Liver (tissue), 9 donors: Measurements from ENCODE around the gene MTHFD2. TPM values are rescaled to one million over a fixed set of nuclear protein-coding genes. Genes with fewer than 3 reads are reported as not detected.

Experiments used
- DNase-seq: peaks from one replicate; pipeline ENCODE4 v3.0.0-alpha.2; 2017; ENCODE audit warnings: low spot score
- H3K27ac ChIP-seq, 2 donors: one replicate each; pipeline ENCODE4 v1.7.0; 2013; ENCODE audit warnings: inconsistent platforms in 2 of 2, low read length in 2 of 2, control low read depth in 1 of 2, low read depth in 1 of 2, mild to moderate bottlenecking in 1 of 2
- H3K27me3 ChIP-seq, 4 donors: one replicate each; pipeline versions ENCODE4 v1.6.1 to v1.7.0; 2013; ENCODE audit warnings: low read length in 3 of 4, inconsistent platforms in 1 of 4, mild to moderate bottlenecking in 1 of 4, moderate library complexity in 1 of 4; ENCODE audit not compliant: control insufficient read depth in 4 of 4, insufficient read depth in 4 of 4
- H3K36me3 ChIP-seq, 4 donors: one replicate each; pipeline versions ENCODE4 v1.6.1 to v1.7.0; 2013; ENCODE audit warnings: low read length in 3 of 4, mild to moderate bottlenecking in 3 of 4, low read depth in 1 of 4, moderate library complexity in 1 of 4; ENCODE audit not compliant: control insufficient read depth in 4 of 4, insufficient read depth in 3 of 4
- H3K4me1 ChIP-seq, 4 donors: one replicate each; pipeline versions ENCODE4 v1.6.1 to v1.7.0; 2013; ENCODE audit warnings: low read length in 3 of 4, mild to moderate bottlenecking in 3 of 4, moderate library complexity in 1 of 4; ENCODE audit not compliant: control insufficient read depth in 4 of 4, insufficient read depth in 4 of 4
- H3K4me3 ChIP-seq, 3 donors: one replicate each; pipeline versions ENCODE4 v1.6.1 to v1.7.0; 2013; ENCODE audit warnings: low read length in 3 of 3, control low read depth in 1 of 3, low read depth in 1 of 3, mild to moderate bottlenecking in 1 of 3
- H3K9ac ChIP-seq, 2 donors: one replicate each; pipeline ENCODE4 v1.7.0; 2013; ENCODE audit warnings: low read length in 2 of 2, mild to moderate bottlenecking in 2 of 2, moderate library complexity in 2 of 2, control low read depth in 1 of 2, low read depth in 1 of 2
- H3K9me3 ChIP-seq, 4 donors: one replicate each; pipeline versions ENCODE4 v1.6.1 to v1.7.0; 2013; ENCODE audit warnings: low read length in 3 of 4; ENCODE audit not compliant: control insufficient read depth in 4 of 4
- EGR1 ChIP-seq, 2 donors: IDR thresholded peaks; 2 replicates each; pipeline ENCODE4 v1.6.1; 2016 to 2018; ENCODE audit warnings: antibody characterized with exemption in 2 of 2, low read depth in 2 of 2
- FOXA1 ChIP-seq: IDR thresholded peaks from 2 replicates; pipeline ENCODE4 v1.6.1; 2016; ENCODE audit warnings: antibody characterized with exemption
- FOXA2 ChIP-seq: IDR thresholded peaks from 2 replicates; pipeline ENCODE4 v1.6.1; 2016; ENCODE audit warnings: antibody characterized with exemption
- GABPA ChIP-seq, 2 donors: IDR thresholded peaks in 1 of 2; conservative IDR thresholded peaks in 1 of 2; 2 replicates each; pipeline ENCODE4 v1.6.1; 2016; ENCODE audit warnings: antibody characterized with exemption in 2 of 2, mild to moderate bottlenecking in 1 of 2, moderate library complexity in 1 of 2
- HNF4A ChIP-seq, 2 donors: conservative IDR thresholded peaks; 2 replicates each; pipeline ENCODE4 v1.6.1; 2016; ENCODE audit warnings: antibody characterized with exemption in 2 of 2, mild to moderate bottlenecking in 2 of 2
- HNF4G ChIP-seq: IDR thresholded peaks from 2 replicates; pipeline ENCODE4 v1.6.1; 2016; ENCODE audit warnings: antibody characterized with exemption
- JUND ChIP-seq, 2 donors: IDR thresholded peaks; 2 replicates each; pipeline ENCODE4 v1.6.1; 2016; ENCODE audit warnings: antibody characterized with exemption in 2 of 2
- RXRA ChIP-seq, 2 donors: IDR thresholded peaks; 2 replicates each; pipeline ENCODE4 v1.6.1; 2017 to 2018; ENCODE audit warnings: antibody characterized with exemption in 2 of 2, mild to moderate bottlenecking in 1 of 2
- SP1 ChIP-seq: IDR thresholded peaks from 2 replicates; pipeline ENCODE4 v1.6.1; 2018; ENCODE audit warnings: antibody characterized with exemption, mild to moderate bottlenecking
- TAF1 ChIP-seq: conservative IDR thresholded peaks from 2 replicates; pipeline ENCODE4 v1.6.1; 2016; ENCODE audit warnings: antibody characterized with exemption, mild to moderate bottlenecking
- YY1 ChIP-seq: IDR thresholded peaks from 2 replicates; pipeline ENCODE4 v1.6.1; 2016; ENCODE audit warnings: antibody characterized with exemption, mild to moderate bottlenecking
- WGBS: extraction: QIAGEN DNeasy Blood & Tissue Kit; methylation state at CpG from one replicate; pipeline ENCODE4 v1.1.7; 2013; 5-methylcytosine and 5-hydroxymethylcytosine counted together
- polyA plus RNA-seq, 2 donors: library from polyadenylated mRNA; stranded (reverse) in 1 of 2; unstranded in 1 of 2; fragments of 200-250 nt in 1 of 2; fragments of >200 nt in 1 of 2; fragmentation: Nextera tagmentation in 1 of 2; extraction: Ambion mirVana in 1 of 2; gene quantifications; one replicate each; pipeline versions ENCODE4 v1.2.1 to v1.2.3, GENCODE V29; 2013 to 2015
- total RNA-seq, 2 donors: library from RNA; depleted of rRNA; stranded (reverse); fragments of >200 nt; gene quantifications; one replicate each; pipeline ENCODE4 v1.2.3, GENCODE V29; 2014
- TF ChIP-seq, protein P1 (sequence below): IDR thresholded peaks from 2 replicates; pipeline ENCODE4 v1.6.1; 2016; ENCODE audit warnings: antibody characterized with exemption
- TF ChIP-seq, protein P2 (sequence below): IDR thresholded peaks from 2 replicates; pipeline ENCODE4 v1.6.1; 2016; ENCODE audit warnings: antibody characterized with exemption, mild to moderate bottlenecking
- TF ChIP-seq, protein P3 (sequence below): IDR thresholded peaks from 2 replicates; pipeline ENCODE4 v1.6.1; 2016; ENCODE audit warnings: antibody characterized with exemption
- TF ChIP-seq, protein P4 (sequence below): IDR thresholded peaks from 2 replicates; pipeline ENCODE4 v1.6.1; 2016; ENCODE audit warnings: antibody characterized with exemption
- donor health status: healthy.
- donor health status: healthy.
- donor health status: healthy.
- donor health status: healthy.
- donor health status: healthy.

Gene MTHFD2
- total and polyA plus RNA-seq, 4 donors: 1.6 to 27.5 (median 2.8) TPM

DNA sequence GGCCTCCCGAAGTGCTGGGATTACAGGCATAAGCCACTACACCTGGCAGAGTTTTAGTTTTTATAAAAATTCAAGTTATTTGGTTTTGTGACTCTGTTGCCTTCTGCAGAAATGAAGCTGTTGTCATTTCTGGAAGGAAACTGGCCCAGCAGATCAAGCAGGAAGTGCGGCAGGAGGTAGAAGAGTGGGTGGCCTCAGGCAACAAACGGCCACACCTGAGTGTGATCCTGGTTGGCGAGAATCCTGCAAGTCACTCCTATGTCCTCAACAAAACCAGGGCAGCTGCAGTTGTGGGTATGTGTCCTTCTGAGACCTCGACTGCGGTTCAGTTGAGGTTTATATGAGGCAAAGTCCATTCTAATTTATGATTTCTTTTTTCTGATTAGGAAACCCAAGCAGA is 7.2 kb downstream of the MTHFD2 start:
- H3K4me1 ChIP-seq: no peaks in the 10 kb centered on the region
- no peak overlapping the region for H3K27ac ChIP-seq
- H3K36me3 ChIP-seq: no peaks in the 10 kb centered on the region
- WGBS: 63% methylated on average over 6 of the region's 6 CpGs
- no peaks in the 10 kb centered on the region for H3K27me3 ChIP-seq
- no peak overlapping the region for H3K9ac ChIP-seq
- H3K9me3 ChIP-seq: no peaks in the 10 kb centered on the region
- TF ChIP-seq HNF4A (conservative IDR thresholded peaks at IDR 0.05) (no peak), HNF4G (no peak), JUND (IDR thresholded peaks at IDR 0.05) (no peak), EGR1 (IDR thresholded peaks at IDR 0.05; ENCODE audit: low read depth in 2 of 2) (no peak), SP1 (no peak)
- TF ChIP-seq, protein P1, sequence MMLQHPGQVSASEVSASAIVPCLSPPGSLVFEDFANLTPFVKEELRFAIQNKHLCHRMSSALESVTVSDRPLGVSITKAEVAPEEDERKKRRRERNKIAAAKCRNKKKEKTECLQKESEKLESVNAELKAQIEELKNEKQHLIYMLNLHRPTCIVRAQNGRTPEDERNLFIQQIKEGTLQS: no peak
- H3K4me3 ChIP-seq: no peak overlapping the region
- no peak for DNase-seq

DNA sequence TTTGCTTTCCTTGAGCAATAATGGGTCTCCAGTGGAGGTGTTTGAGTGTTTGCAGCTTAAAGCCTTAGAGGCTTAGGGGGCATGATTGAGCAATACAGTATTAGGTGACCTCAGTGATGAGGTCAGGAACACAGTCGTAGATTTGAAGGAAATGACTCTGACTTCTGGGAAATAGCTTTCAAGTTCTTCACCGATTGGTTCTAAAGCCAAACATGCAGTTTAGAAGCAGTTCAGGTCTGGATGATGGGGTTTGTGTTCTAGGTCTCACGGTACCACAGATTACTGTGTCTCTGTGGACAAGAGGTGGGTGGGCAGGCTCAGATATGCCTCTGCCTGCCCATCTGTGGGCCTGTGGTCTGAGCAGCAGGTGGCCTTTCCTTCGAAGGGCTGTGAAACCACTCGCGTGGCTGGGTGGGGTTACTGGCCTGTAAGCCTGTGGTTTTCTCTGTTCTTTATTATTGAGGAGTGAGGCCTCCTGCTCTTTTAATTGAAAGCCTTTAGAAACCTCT is 7.8 kb downstream of the MTHFD2 start:
- H3K9ac ChIP-seq: no peak overlapping the region
- H3K27me3 ChIP-seq: no peaks in the 10 kb centered on the region
- 57% methylated on average over 6 of the region's 6 CpGs for WGBS
- peak overlapping the region; percentile 27 to 30 for H3K27ac ChIP-seq
- no peak for DNase-seq
- H3K4me1 ChIP-seq: no peaks in the 10 kb centered on the region
- no peak for TF ChIP-seq EGR1 (IDR thresholded peaks at IDR 0.05; ENCODE audit: low read depth in 2 of 2)
- no peak for TF ChIP-seq TAF1
- no peak for TF ChIP-seq GABPA (IDR thresholded peaks at IDR 0.05 in 1 of 2, conservative IDR thresholded peaks at IDR 0.05 in 1 of 2)
- TF ChIP-seq SP1: no peak
- TF ChIP-seq JUND (IDR thresholded peaks at IDR 0.05): no peak
- TF ChIP-seq, protein P2, sequence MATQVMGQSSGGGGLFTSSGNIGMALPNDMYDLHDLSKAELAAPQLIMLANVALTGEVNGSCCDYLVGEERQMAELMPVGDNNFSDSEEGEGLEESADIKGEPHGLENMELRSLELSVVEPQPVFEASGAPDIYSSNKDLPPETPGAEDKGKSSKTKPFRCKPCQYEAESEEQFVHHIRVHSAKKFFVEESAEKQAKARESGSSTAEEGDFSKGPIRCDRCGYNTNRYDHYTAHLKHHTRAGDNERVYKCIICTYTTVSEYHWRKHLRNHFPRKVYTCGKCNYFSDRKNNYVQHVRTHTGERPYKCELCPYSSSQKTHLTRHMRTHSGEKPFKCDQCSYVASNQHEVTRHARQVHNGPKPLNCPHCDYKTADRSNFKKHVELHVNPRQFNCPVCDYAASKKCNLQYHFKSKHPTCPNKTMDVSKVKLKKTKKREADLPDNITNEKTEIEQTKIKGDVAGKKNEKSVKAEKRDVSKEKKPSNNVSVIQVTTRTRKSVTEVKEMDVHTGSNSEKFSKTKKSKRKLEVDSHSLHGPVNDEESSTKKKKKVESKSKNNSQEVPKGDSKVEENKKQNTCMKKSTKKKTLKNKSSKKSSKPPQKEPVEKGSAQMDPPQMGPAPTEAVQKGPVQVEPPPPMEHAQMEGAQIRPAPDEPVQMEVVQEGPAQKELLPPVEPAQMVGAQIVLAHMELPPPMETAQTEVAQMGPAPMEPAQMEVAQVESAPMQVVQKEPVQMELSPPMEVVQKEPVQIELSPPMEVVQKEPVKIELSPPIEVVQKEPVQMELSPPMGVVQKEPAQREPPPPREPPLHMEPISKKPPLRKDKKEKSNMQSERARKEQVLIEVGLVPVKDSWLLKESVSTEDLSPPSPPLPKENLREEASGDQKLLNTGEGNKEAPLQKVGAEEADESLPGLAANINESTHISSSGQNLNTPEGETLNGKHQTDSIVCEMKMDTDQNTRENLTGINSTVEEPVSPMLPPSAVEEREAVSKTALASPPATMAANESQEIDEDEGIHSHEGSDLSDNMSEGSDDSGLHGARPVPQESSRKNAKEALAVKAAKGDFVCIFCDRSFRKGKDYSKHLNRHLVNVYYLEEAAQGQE: no peak
- no peak for TF ChIP-seq HNF4G
- no peak for TF ChIP-seq HNF4A (conservative IDR thresholded peaks at IDR 0.05)
- no peak overlapping the region for H3K4me3 ChIP-seq
- no peaks in the 10 kb centered on the region for H3K9me3 ChIP-seq
- no peaks in the 10 kb centered on the region for H3K36me3 ChIP-seq

DNA sequence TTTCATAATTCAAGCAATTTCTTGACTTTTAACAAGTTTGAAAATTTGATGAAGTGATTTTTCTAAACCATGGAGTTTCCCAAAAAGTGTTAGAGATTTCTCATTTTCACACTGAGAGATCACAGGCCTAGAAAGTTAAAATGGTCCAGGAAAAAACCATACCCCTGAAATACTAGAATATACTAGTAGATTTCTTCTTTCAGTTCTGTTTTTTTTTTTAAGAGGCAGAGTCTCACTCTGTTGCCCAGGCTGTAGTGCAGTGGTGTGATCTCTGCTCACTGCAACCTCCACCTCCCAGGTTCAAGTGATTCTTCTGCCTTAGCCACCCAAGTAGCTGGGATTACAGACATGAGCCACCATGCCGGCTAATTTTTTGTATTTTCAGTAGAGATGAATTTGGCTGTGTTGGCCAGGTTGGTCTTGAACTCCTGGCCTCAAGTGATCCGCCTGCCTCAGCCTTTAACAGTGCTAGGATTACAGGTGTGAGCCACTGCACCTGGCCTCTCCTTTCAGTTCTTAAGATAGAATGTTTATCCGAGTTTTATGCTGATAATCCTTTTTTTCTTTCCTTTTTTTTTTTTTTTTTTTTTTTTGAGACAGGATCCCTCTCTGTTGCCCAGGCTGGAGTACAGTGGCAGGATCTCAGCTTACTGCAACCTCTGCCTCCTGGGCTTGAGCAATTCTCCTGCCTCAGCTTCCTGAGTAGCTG is 14.4 kb downstream of the MTHFD2 start:
- no peak overlapping the region for H3K27ac ChIP-seq
- H3K4me3 ChIP-seq: no peak overlapping the region
- 88% methylated on average over 3 of the region's 3 CpGs for WGBS
- H3K9me3 ChIP-seq: no peaks in the 10 kb centered on the region
- H3K27me3 ChIP-seq: no peaks in the 10 kb centered on the region
- no peaks in the 10 kb centered on the region for H3K4me1 ChIP-seq
- no peak overlapping the region for H3K9ac ChIP-seq
- H3K36me3 ChIP-seq: peaks cover 0 to 2% (median 0%) of the 10 kb centered on the region in 4 donors
- no peak for DNase-seq
- TF ChIP-seq, protein P3, sequence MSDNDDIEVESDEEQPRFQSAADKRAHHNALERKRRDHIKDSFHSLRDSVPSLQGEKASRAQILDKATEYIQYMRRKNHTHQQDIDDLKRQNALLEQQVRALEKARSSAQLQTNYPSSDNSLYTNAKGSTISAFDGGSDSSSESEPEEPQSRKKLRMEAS: no peak
- TF ChIP-seq, protein P4, sequence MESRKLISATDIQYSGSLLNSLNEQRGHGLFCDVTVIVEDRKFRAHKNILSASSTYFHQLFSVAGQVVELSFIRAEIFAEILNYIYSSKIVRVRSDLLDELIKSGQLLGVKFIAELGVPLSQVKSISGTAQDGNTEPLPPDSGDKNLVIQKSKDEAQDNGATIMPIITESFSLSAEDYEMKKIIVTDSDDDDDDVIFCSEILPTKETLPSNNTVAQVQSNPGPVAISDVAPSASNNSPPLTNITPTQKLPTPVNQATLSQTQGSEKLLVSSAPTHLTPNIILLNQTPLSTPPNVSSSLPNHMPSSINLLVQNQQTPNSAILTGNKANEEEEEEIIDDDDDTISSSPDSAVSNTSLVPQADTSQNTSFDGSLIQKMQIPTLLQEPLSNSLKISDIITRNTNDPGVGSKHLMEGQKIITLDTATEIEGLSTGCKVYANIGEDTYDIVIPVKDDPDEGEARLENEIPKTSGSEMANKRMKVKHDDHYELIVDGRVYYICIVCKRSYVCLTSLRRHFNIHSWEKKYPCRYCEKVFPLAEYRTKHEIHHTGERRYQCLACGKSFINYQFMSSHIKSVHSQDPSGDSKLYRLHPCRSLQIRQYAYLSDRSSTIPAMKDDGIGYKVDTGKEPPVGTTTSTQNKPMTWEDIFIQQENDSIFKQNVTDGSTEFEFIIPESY: no peak
- TF ChIP-seq SP1: no peak
- TF ChIP-seq FOXA1: no peak
- TF ChIP-seq GABPA (IDR thresholded peaks at IDR 0.05 in 1 of 2, conservative IDR thresholded peaks at IDR 0.05 in 1 of 2): no peak
- no peak for TF ChIP-seq HNF4A (conservative IDR thresholded peaks at IDR 0.05)
- TF ChIP-seq, protein P2: no peak
- no peak for TF ChIP-seq TAF1
- TF ChIP-seq FOXA2: no peak
- no peak for TF ChIP-seq JUND (IDR thresholded peaks at IDR 0.05)
- TF ChIP-seq RXRA (IDR thresholded peaks at IDR 0.05): no peak
- TF ChIP-seq YY1: no peak
